ENCODE results near the gene SSR1. TPM values are rescaled to one million over a fixed set of nuclear protein-coding genes. Genes with fewer than 3 reads are reported as not detected.

The SSR1 gene
- total RNA-seq, 1 experiment from 2014 or later: 102 TPM

DNA sequence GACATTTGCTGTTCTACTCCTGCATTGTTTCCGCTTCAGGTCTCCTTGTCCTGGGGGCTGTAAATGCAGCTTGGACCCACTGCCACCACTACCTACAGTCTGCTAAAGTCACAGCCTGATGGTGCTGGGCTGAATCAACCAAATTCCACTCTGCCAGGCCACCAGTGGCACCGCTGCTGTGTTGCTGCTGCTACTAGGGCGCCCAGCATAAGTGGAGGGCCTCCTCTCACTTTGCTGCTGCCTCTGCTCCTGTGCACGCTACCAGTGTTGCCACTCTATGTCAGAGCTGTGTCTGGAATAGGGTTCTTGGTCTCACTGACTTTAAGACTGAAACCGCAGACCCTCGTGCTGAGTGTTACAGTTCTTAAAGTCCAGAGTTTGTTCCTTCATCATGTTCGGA lies 1.4 kb upstream of the SSR1 start:
- peak overlapping the region in 1 of 3 experiments; percentile 73; a peak in 1 of 7 replicates for H3K27ac Mint-ChIP-seq
- no peak overlapping the region for H3K18ac ChIP-seq (ENCODE audit: insufficient read length, low read depth, low read length)

More for the DNA sequence above, 1.4 kb upstream of the SSR1 start:
- Histone ChIP-seq H3K9me3 (ENCODE audit: control insufficient read depth, low read depth, low read length) (no peaks in the 10 kb centered on the region), H3K79me1 (ENCODE audit: insufficient read depth, low read depth, low read length, poor library complexity, severe bottlenecking) (no peaks in the 10 kb centered on the region), H4K8ac (replicated peaks; ENCODE audit: insufficient read length, low read depth, low read length) (no peak overlapping the region), H3K4me1 (ENCODE audit: insufficient read depth, low read length) (no peaks in the 10 kb centered on the region; the same call in 1 of the 2 replicates), H4K91ac (ENCODE audit: insufficient read length, low read depth, low read length) (no peak overlapping the region), H3K23me2 (ENCODE audit: insufficient read length, low read depth, low read length, poor library complexity, severe bottlenecking) (no peaks in the 10 kb centered on the region), H3K4me2 (ENCODE audit: insufficient read depth, insufficient read length, low read length) (no peak overlapping the region), H4K5ac (ENCODE audit: insufficient read length, low read depth, low read length) (no peak overlapping the region), H3T11ph (ENCODE audit: low read length) (no peak overlapping the region), H3K14ac (ENCODE audit: insufficient read depth, low read length) (no peak overlapping the region), H3K4ac (ENCODE audit: low read depth, low read length) (no peak overlapping the region), H3K79me2 (ENCODE audit: insufficient read depth, low read length) (peaks cover 8% of the 10 kb centered on the region; the same call in 1 of the 2 replicates), H2BK5ac (ENCODE audit: insufficient read length, low read length) (no peak overlapping the region), H2BK15ac (ENCODE audit: low read depth, low read length) (no peak overlapping the region), H3K27ac (ENCODE audit: insufficient read length, low read depth, low read length) (no peak overlapping the region), H2AFZ (ENCODE audit: low read length) (no peak overlapping the region), H4K20me1 (ENCODE audit: control insufficient read depth, insufficient read depth, insufficient read length) (peaks cover 4% of the 10 kb centered on the region), H2BK20ac (ENCODE audit: low read depth, low read length, poor library complexity, severe bottlenecking) (no peak overlapping the region), H3K56ac (ENCODE audit: insufficient read length, low read depth, low read length) (no peak overlapping the region), H3K27me3 (ENCODE audit: insufficient read depth, low read length) (no peaks in the 10 kb centered on the region), H2AK5ac (ENCODE audit: insufficient read length, low read length) (no peak overlapping the region), H3K9ac (ENCODE audit: extremely low read depth, insufficient read length, low read length) (no peak overlapping the region), H2BK120ac (ENCODE audit: low read depth, low read length, poor library complexity, severe bottlenecking) (no peak overlapping the region), H3K23ac (ENCODE audit: insufficient read length, low read depth, low read length) (no peak overlapping the region), H2BK12ac (ENCODE audit: insufficient read length, low read depth, low read length) (no peak overlapping the region)
- Mint-ChIP-seq H3K9me3 (peaks cover 0 to 3% of the 10 kb centered on the region in 2 experiments; a peak in 2 of 5 replicates), H3K4me3 (peak overlapping the region in 1 of 2 experiments; percentile 7; a peak in 1 of 5 replicates), H3K4me1 (peaks cover 9 to 14% of the 10 kb centered on the region in 2 experiments), H3K36me3 (ENCODE audit: insufficient read depth in 1 of 3, low read depth in 3 of 3) (peaks cover 5 to 11% (median 9%) of the 10 kb centered on the region in 3 experiments), H3K27me3 (ENCODE audit: low read depth) (no peaks in the 10 kb centered on the region)
- no CpG with 5 or more reads among the region's 7 CpGs for WGBS (ENCODE audit: extremely low coverage, insufficient read length, low lambda C conversion rate)
- no peak for DNase-seq
- TF ChIP-seq, protein P1, sequence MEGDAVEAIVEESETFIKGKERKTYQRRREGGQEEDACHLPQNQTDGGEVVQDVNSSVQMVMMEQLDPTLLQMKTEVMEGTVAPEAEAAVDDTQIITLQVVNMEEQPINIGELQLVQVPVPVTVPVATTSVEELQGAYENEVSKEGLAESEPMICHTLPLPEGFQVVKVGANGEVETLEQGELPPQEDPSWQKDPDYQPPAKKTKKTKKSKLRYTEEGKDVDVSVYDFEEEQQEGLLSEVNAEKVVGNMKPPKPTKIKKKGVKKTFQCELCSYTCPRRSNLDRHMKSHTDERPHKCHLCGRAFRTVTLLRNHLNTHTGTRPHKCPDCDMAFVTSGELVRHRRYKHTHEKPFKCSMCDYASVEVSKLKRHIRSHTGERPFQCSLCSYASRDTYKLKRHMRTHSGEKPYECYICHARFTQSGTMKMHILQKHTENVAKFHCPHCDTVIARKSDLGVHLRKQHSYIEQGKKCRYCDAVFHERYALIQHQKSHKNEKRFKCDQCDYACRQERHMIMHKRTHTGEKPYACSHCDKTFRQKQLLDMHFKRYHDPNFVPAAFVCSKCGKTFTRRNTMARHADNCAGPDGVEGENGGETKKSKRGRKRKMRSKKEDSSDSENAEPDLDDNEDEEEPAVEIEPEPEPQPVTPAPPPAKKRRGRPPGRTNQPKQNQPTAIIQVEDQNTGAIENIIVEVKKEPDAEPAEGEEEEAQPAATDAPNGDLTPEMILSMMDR (conservative IDR thresholded peaks at IDR 0.05): no peak

Measured in H9 (cell line).